Body of pancreas (tissue), 4 donors: ENCODE measurements around the gene UBQLN1. TPM values are rescaled to one million over a fixed set of nuclear protein-coding genes. Genes with fewer than 3 reads are reported as not detected.

Source experiments
- ATAC-seq: fragments of 150-250 bp; one replicate; pipeline ENCODE4 v1.9.1; 2016
- DNase-seq, 4 donors: peaks; one replicate each; pipeline ENCODE4 v3.0.0-alpha.2; 2019
- H3K27ac ChIP-seq, 4 donors: fragments of 200-600 bp; sonication (generic); 1 replicate in 3 of 4; 2 replicates in 1 of 4; pipeline versions ENCODE4 v1.5.1 to v1.6.1; 2016 to 2019; ENCODE audit warnings: mild to moderate bottlenecking in 1 of 4, mixed read lengths in 1 of 4, moderate library complexity in 1 of 4
- H3K27me3 ChIP-seq, 2 donors: fragments of 200-600 bp; sonication (generic); one replicate each; pipeline ENCODE4 v1.6.0; 2016; ENCODE audit warnings: mild to moderate bottlenecking in 1 of 2
- H3K36me3 ChIP-seq, 2 donors: fragments of 200-600 bp; sonication (generic); replicated peaks in 1 of 2; 2 replicates each; pipeline ENCODE4 v1.5.1; 2016; ENCODE audit warnings: low read depth in 2 of 2; ENCODE audit not compliant: insufficient read depth in 1 of 2
- H3K4me1 ChIP-seq: fragments of 200-600 bp; sonication (generic); one replicate; pipeline ENCODE4 v1.6.0; 2016
- H3K4me3 ChIP-seq, 2 donors: fragments of 200-600 bp; sonication (generic); 1 replicate in 1 of 2; 2 replicates in 1 of 2; pipeline ENCODE4 v1.5.1; 2016 to 2019
- H3K9me3 ChIP-seq, 3 donors: fragments of 200-600 bp; sonication (generic); 1 replicate in 2 of 3; 2 replicates in 1 of 3; pipeline ENCODE4 v1.5.1; 2016
- CTCF ChIP-seq, 7 experiments: fragments of 450-650 bp in 4 of 7; fragments of 200-600 bp in 3 of 7; sonication (generic) in 3 of 7; IDR thresholded peaks; one replicate each; pipeline ENCODE4 v1.5.1; 2016 to 2019; ENCODE audit warnings: antibody characterized with exemption in 7 of 7
- POLR2A ChIP-seq, 3 donors: fragments of 450-650 bp; IDR thresholded peaks; one replicate each; pipeline ENCODE4 v1.6.1; 2016; ENCODE audit warnings: antibody characterized with exemption in 3 of 3, mild to moderate bottlenecking in 2 of 3
- WGBS, 2 donors: methylation state at CpG; one replicate each; pipeline ENCODE4 v1.1.5; 2017; 5-methylcytosine and 5-hydroxymethylcytosine counted together
- intact Hi-C: fragments of 100-400 bp; cut with DNase I; formaldehyde crosslinking; loops from one replicate; pipeline ENCODE4 v1.15.1; 2023
- total RNA-seq, 2 donors: library from RNA; depleted of rRNA; stranded (reverse); fragments of >200 nt; gene quantifications; one replicate each; pipeline ENCODE4 v1.1.0, GENCODE V29; 2016

Gene UBQLN1
- total RNA-seq, 2 donors from 2014 or later = 45.8 to 49.5 TPM

GRCh38 chr9:83665580-83666200 is 42.1 kb downstream of the UBQLN1 start:
- Histone ChIP-seq H3K27me3 (no peaks in the 10 kb centered on the region), H3K4me3 (no peak overlapping the region), H3K9me3 (no peaks in the 10 kb centered on the region), H3K27ac (no peak overlapping the region), H3K36me3 (peaks cover 8 to 13% of the 10 kb centered on the region in 2 donors), H3K4me1 (no peaks in the 10 kb centered on the region)
- 49 to 55% methylated on average over 5 of the region's 5 CpGs for WGBS, 2 donors
- no peak for TF ChIP-seq POLR2A (IDR thresholded peaks at IDR 0.05)
- no peak for TF ChIP-seq CTCF (IDR thresholded peaks at IDR 0.05)
- DNase-seq = no peak
- no peak for ATAC-seq
- intact Hi-C loops = no loop called here

- WGBS, 2 donors = 89 to 96% methylated on average over 3 of the region's 3 CpGs
- Histone ChIP-seq H3K9me3 (no peaks in the 10 kb centered on the region), H3K27me3 (no peaks in the 10 kb centered on the region), H3K36me3 (peaks cover 13 to 14% of the 10 kb centered on the region in 2 donors), H3K4me3 (no peak overlapping the region), H3K4me1 (no peaks in the 10 kb centered on the region), H3K27ac (no peak overlapping the region)
- no peak for DNase-seq
- TF ChIP-seq POLR2A (IDR thresholded peaks at IDR 0.05) = no peak
- no peak for ATAC-seq
- intact Hi-C loops = no loop called here
Observed at GRCh38 chr9:83662933-83663332, 44.8 kb downstream of the UBQLN1 start.

- Histone ChIP-seq H3K9me3 (no peaks in the 10 kb centered on the region), H3K36me3 (peaks cover 5 to 14% of the 10 kb centered on the region in 2 donors), H3K27ac (no peak overlapping the region), H3K4me3 (no peak overlapping the region), H3K4me1 (no peaks in the 10 kb centered on the region), H3K27me3 (no peaks in the 10 kb centered on the region)
- no peak for TF ChIP-seq CTCF (IDR thresholded peaks at IDR 0.05)
- TF ChIP-seq POLR2A (IDR thresholded peaks at IDR 0.05) = no peak
- intact Hi-C loops = no loop called here
- ATAC-seq (no peak), DNase-seq (no peak)
- WGBS, 2 donors = 81 to 83% methylated on average over 6 of the region's 6 CpGs
Observed at GRCh38 chr9:83656952-83657351, 50.8 kb downstream of the UBQLN1 start.

GRCh38 chr9:83656032-83656680 is 51.6 kb downstream of the UBQLN1 start:
- intact Hi-C loops = no loop called here
- Histone ChIP-seq H3K9me3 (no peaks in the 10 kb centered on the region), H3K27me3 (no peaks in the 10 kb centered on the region), H3K4me1 (no peaks in the 10 kb centered on the region), H3K4me3 (no peak overlapping the region), H3K36me3 (peaks cover under 1 to 15% of the 10 kb centered on the region in 2 donors), H3K27ac (no peak overlapping the region)
- WGBS, 2 donors = 93 to 100% methylated on average over 2 of the region's 2 CpGs
- ATAC-seq (no peak), DNase-seq (no peak)
- TF ChIP-seq POLR2A (IDR thresholded peaks at IDR 0.05) = no peak
- TF ChIP-seq CTCF (IDR thresholded peaks at IDR 0.05) = no peak

- Histone ChIP-seq H3K27ac (no peak overlapping the region), H3K27me3 (no peaks in the 10 kb centered on the region), H3K4me3 (no peak overlapping the region), H3K36me3 (peaks cover 0 to 15% of the 10 kb centered on the region in 2 donors), H3K4me1 (no peaks in the 10 kb centered on the region), H3K9me3 (no peaks in the 10 kb centered on the region)
- TF ChIP-seq POLR2A (IDR thresholded peaks at IDR 0.05) (no peak), CTCF (IDR thresholded peaks at IDR 0.05) (no peak)
- DNase-seq (no peak), ATAC-seq (no peak)
- WGBS, 2 donors = 84 to 87% methylated on average over 1 of the region's 1 CpG
- intact Hi-C loops = no loop called here
Observed at GRCh38 chr9:83655433-83655832, 52.3 kb downstream of the UBQLN1 start.
